Heart right ventricle (tissue), 16 donors: ENCODE data around the gene HDAC1. TPM values are rescaled to one million over a fixed set of nuclear protein-coding genes. Genes with fewer than 3 reads are reported as not detected.

Experiments used
- ATAC-seq, 8 donors: fragments of 200-7000 bp; cut with Tn5 transposase; one replicate each; pipeline ENCODE4 v1.9.1; 2020; ENCODE audit warnings: mild to moderate bottlenecking in 8 of 8, moderate library complexity in 8 of 8, moderate number of reproducible peaks in 1 of 8
- DNase-seq, 2 donors: peaks; one replicate each; pipeline ENCODE4 v3.0.0-alpha.2; 2020
- H3K27ac ChIP-seq, 10 donors: fragments of 200-600 bp; sonication (generic) in 2 of 10; one replicate each; pipeline versions ENCODE4 v1.5.0 to v1.8.0; 2020 to 2022; ENCODE audit warnings: mild to moderate bottlenecking in 3 of 10
- H3K27me3 ChIP-seq, 7 donors: fragments of 200-600 bp; one replicate each; pipeline ENCODE4 v1.8.0; 2021 to 2022; ENCODE audit warnings: mild to moderate bottlenecking in 2 of 7
- H3K36me3 ChIP-seq, 9 donors: fragments of 200-600 bp; sonication (generic) in 1 of 9; one replicate each; pipeline versions ENCODE4 v1.5.0 to v1.8.0; 2020 to 2022; ENCODE audit warnings: mild to moderate bottlenecking in 2 of 9
- H3K4me1 ChIP-seq, 9 donors: fragments of 200-600 bp; sonication (generic) in 1 of 9; one replicate each; pipeline versions ENCODE4 v1.5.0 to v1.8.0; 2020 to 2022; ENCODE audit warnings: mild to moderate bottlenecking in 4 of 9
- H3K4me3 ChIP-seq, 10 donors: fragments of 200-600 bp; sonication (generic) in 2 of 10; one replicate each; pipeline versions ENCODE4 v1.5.0 to v1.8.0; 2020 to 2022; ENCODE audit warnings: mild to moderate bottlenecking in 7 of 10, moderate library complexity in 2 of 10
- H3K9me3 ChIP-seq, 11 donors: fragments of 200-600 bp in 10 of 11; sonication (generic) in 2 of 11; one replicate each; pipeline versions ENCODE4 v1.5.0 to v1.8.0; 2013 to 2022; ENCODE audit warnings: mild to moderate bottlenecking in 2 of 11, control low read depth in 1 of 11, moderate library complexity in 1 of 11
- WGBS, 2 donors: extraction: QIAGEN DNeasy Blood & Tissue Kit; methylation state at CpG; one replicate each; pipeline ENCODE4 v1.1.7; 2013; ENCODE audit warnings: inconsistent platforms in 1 of 2; 5-methylcytosine and 5-hydroxymethylcytosine counted together
- intact Hi-C, 10 donors: fragments of 100-400 bp; cut with DNase I; formaldehyde crosslinking; loops; one replicate each; pipeline versions ENCODE4 v1.11.1 to v1.14.2; 2022
- polyA plus RNA-seq, 2 donors: library from polyadenylated mRNA; stranded (reverse); fragments of 200-250 nt; gene quantifications; one replicate each; pipeline ENCODE4 v1.2.3, GENCODE V29; 2013
- total RNA-seq, 10 donors: library from RNA; stranded (reverse); fragmentation: NEBNext Ultra II Directional in 3 of 10; extraction: Animal tissue kit (Norgen Biotek cat#: 25700) in 3 of 10; gene quantifications; one replicate each; pipeline versions ENCODE4 v1.2.1 to v1.2.4, GENCODE V29; 2021 to 2023
- TF ChIP-seq, protein P1 (sequence below), 9 donors: fragments of 200-600 bp; sonication (generic) in 2 of 9; IDR thresholded peaks; one replicate each; pipeline versions ENCODE4 v1.5.0 to v1.8.0; 2021 to 2022; ENCODE audit warnings: antibody characterized with exemption in 9 of 9, mild to moderate bottlenecking in 5 of 9, moderate library complexity in 1 of 9
- donor health status: Arrhythmogenic right ventricular cardiomyopathy.
- donor health status: ischemic (EF 13 %, LVEDD 7.1; RV severe dilation, severe dysfunction).
- donor health status: healthy with polysubstance abuse.
- donor health status: DM: no; HTN: yes; CAD: no.
- donor health status: DM: no; HTN: no; CAD: no.
- donor health status: ischemic (EF 25% LVEDD 6.9; RV normal size, moderate dysfunction).
- donor health status: ischemic (EF 25% LVEDD 5.7; RV mildly dilated, moderate dysfunction).
- donor health status: healthy.
- donor health status: DM: yes; HTN: yes; CAD: no.
- donor health status: Ischemic cardiomyopathy.
- donor health status: ischemic (EF 35%, LVEDD 5.7; RV mildly dilated, moderate dysfunction).
- donor health status: nonischemic (EF 11% LVEDD 7.7; RV severe dilation, severe dysfunction).
- donor health status: DM: yes; HTN: yes; CAD: no.
- donor health status: PGD.
- donor health status: ischemic (EF 29% LVEDD 5.4; RV normal size, mild dysfunction).
- donor health status: nonischemic (EF 23%, LVEDD 6.1; RV moderate dilation, normal function).

Gene HDAC1
- total and polyA plus RNA-seq, 12 donors = 27.5 to 43.5 (median 33.0) TPM

- peaks cover under 1 to 15% (median 14%) of the 10 kb centered on the region in 7 donors for H3K27me3 ChIP-seq
- intact Hi-C loops = no loop called here
- H3K4me1 ChIP-seq = peaks cover 0 to 8% (median 0%) of the 10 kb centered on the region in 9 donors
- DNase-seq (no peak), ATAC-seq (no peak)
- TF ChIP-seq, protein P1, sequence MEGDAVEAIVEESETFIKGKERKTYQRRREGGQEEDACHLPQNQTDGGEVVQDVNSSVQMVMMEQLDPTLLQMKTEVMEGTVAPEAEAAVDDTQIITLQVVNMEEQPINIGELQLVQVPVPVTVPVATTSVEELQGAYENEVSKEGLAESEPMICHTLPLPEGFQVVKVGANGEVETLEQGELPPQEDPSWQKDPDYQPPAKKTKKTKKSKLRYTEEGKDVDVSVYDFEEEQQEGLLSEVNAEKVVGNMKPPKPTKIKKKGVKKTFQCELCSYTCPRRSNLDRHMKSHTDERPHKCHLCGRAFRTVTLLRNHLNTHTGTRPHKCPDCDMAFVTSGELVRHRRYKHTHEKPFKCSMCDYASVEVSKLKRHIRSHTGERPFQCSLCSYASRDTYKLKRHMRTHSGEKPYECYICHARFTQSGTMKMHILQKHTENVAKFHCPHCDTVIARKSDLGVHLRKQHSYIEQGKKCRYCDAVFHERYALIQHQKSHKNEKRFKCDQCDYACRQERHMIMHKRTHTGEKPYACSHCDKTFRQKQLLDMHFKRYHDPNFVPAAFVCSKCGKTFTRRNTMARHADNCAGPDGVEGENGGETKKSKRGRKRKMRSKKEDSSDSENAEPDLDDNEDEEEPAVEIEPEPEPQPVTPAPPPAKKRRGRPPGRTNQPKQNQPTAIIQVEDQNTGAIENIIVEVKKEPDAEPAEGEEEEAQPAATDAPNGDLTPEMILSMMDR (IDR thresholded peaks at IDR 0.05) = no peak
- no peak overlapping the region for H3K27ac ChIP-seq
- no peaks in the 10 kb centered on the region for H3K9me3 ChIP-seq
- no peak overlapping the region for H3K4me3 ChIP-seq
- no peaks in the 10 kb centered on the region for H3K36me3 ChIP-seq
Observed at GRCh38 chr1:32269744-32270143, 22.1 kb upstream of the HDAC1 start.

DNA sequence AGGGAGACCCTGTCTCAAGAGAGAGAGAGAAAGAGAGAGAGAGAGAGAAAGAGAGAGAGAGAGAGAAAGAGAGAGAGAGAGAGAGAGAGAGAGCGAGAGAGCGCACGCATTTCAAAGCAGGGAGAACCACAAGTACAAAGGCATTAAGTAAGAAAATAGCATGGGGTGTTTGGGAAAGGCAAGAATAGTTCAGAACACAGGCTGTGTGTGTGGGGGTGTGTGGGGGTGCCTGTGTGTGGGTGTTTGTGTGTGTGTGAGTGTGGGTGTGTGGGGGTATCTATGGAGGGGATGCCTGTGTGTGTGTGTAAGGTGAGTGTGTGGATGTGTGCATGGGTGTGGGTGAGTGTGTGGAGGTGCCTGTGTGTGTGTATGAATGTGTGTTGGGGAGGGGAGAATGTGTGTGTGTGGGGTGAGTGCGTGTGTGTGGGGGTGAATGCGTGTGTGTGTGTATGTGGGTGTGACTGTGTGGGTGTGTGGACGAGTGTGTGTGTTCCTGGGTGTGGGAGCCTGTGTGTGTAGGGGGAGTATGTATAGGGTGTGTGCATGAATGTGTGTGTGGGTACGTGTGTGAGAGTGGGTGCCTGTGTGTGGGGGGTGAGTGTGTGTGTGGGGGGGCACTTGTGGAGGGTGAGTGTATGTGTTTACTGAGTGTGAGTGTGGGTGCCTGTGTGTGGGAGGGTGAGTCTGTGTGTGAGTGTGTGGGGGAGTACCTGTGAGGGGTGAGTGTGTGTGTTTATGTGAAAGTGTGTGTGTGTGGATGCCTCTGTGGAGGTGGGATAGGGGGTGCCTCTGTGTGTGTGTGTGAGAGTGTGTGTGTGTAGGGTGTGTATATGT, 19.1 kb upstream of the HDAC1 start:
- no peak for ATAC-seq
- WGBS, 2 donors = 74 to 77% methylated on average over 7 of the region's 7 CpGs
- no peaks in the 10 kb centered on the region for H3K36me3 ChIP-seq

DNA sequence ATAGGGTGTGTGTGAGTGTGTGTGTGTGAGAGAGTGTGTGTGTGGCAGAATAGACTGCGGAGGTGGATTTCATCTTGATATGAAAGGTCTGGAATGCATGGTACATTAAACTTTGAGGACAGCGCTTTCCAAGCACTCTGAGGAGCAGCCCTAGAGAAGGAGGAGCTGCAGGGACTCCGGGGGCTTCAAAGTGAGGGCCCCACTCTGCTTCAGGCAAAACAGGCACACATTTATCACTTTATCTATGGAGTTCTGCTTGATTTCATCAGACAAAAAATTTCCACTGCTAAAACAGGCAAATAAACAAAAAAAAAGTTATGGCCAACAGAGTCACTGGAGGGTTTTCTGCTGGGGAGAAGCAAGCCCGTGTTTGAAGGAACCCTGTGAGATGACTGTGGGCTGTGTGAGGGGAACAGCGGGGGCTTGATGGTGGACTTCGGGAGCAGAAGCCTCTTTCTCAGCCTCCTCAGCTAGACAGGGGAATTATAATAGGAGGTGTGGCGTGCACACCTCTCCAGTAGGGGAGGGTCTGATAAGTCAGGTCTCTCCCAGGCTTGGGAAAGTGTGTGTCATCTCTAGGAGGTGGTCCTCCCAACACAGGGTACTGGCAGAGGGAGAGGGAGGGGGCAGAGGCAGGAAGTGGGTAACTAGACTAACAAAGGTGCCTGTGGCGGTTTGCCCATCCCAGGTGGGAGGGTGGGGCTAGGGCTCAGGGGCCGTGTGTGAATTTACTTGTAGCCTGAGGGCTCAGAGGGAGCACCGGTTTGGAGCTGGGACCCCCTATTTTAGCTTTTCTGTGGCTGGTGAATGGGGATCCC, 18.3 kb upstream of the HDAC1 start:
- Histone ChIP-seq H3K27ac (peak overlapping the region in 1 of 10 donors; percentile 26), H3K27me3 (peaks cover 9 to 41% (median 36%) of the 10 kb centered on the region in 7 donors), H3K9me3 (no peaks in the 10 kb centered on the region), H3K4me1 (peaks cover 0 to 8% (median 0%) of the 10 kb centered on the region in 9 donors), H3K36me3 (no peaks in the 10 kb centered on the region), H3K4me3 (no peak overlapping the region)
- TF ChIP-seq, protein P1 (IDR thresholded peaks at IDR 0.05) = no peak
- DNase-seq = no peak
- ATAC-seq = peak in 2 of 8 donors; percentile 25 to 27
- 46 to 51% methylated on average over 10 of the region's 10 CpGs for WGBS, 2 donors
- intact Hi-C loops = no loop called here

More for the DNA sequence above, 19.1 kb upstream of the HDAC1 start:
- TF ChIP-seq, protein P1 (IDR thresholded peaks at IDR 0.05) = no peak
- H3K27ac ChIP-seq = no peak overlapping the region
- no peak overlapping the region for H3K4me3 ChIP-seq
- no peaks in the 10 kb centered on the region for H3K9me3 ChIP-seq
- peaks cover 9 to 41% (median 36%) of the 10 kb centered on the region in 7 donors for H3K27me3 ChIP-seq
- no peak for DNase-seq
- H3K4me1 ChIP-seq = peaks cover 0 to 8% (median 0%) of the 10 kb centered on the region in 9 donors
- intact Hi-C loops = no loop called here

- Histone ChIP-seq H3K27ac (no peak overlapping the region), H3K4me1 (peaks cover 0 to 8% (median 0%) of the 10 kb centered on the region in 9 donors), H3K9me3 (no peaks in the 10 kb centered on the region), H3K27me3 (peaks cover 9 to 41% (median 36%) of the 10 kb centered on the region in 7 donors), H3K4me3 (peak overlapping the region in 2 of 10 donors; percentile 30 to 31), H3K36me3 (no peaks in the 10 kb centered on the region)
- WGBS, 2 donors = 55 to 67% methylated on average over 31 of the region's 31 CpGs
- TF ChIP-seq, protein P1 (IDR thresholded peaks at IDR 0.05) = no peak
- DNase-seq (no peak), ATAC-seq (peak in 3 of 8 donors; percentile 9 to 19 (median 16))
- intact Hi-C loops = no loop called here
Observed at GRCh38 chr1:32274646-32275340, 17.1 kb upstream of the HDAC1 start.
